Calu3 (cell line): ENCODE results near the gene NPAS3. TPM values are rescaled to one million over a fixed set of nuclear protein-coding genes. Genes with fewer than 3 reads are reported as not detected.

Experiments used
- BruUV-seq: library from RNA; stranded (reverse); fragments of 400-500 nt; replicated peaks from 2 replicates; lab custom pipeline; 2021; lab: Mats Ljungman, UMichigan
- CTCF ChIA-PET: fragments of 300-600 bp; sonication (Branson Sonifier 250); formaldehyde crosslinking; loops from one replicate; lab custom pipeline; 2022; ENCODE audit warnings: antibody characterized with exemption; lab: Charles Lee
- DNase-seq: peaks from one replicate; pipeline ENCODE4 v3.0.0; 2022
- H3K27ac Mint-ChIP-seq: one replicate; pipeline ENCODE4 v1.8.0; 2022; ENCODE audit warnings: mixed read lengths; ENCODE audit not compliant: unreplicated experiment
- H3K27me3 Mint-ChIP-seq: one replicate; pipeline ENCODE4 v1.8.0; 2022; ENCODE audit warnings: mixed read lengths; ENCODE audit not compliant: unreplicated experiment
- H3K36me3 Mint-ChIP-seq: one replicate; pipeline ENCODE4 v1.8.0; 2022; ENCODE audit warnings: mild to moderate bottlenecking, moderate library complexity, mixed read lengths; ENCODE audit not compliant: insufficient read depth, unreplicated experiment
- H3K4me1 Mint-ChIP-seq: one replicate; pipeline ENCODE4 v1.8.0; 2022; ENCODE audit warnings: mild to moderate bottlenecking, low read depth, mixed read lengths; ENCODE audit not compliant: unreplicated experiment
- H3K4me3 Mint-ChIP-seq: one replicate; pipeline ENCODE4 v1.8.0; 2022; ENCODE audit warnings: mild to moderate bottlenecking, low read depth, moderate library complexity, mixed read lengths; ENCODE audit not compliant: unreplicated experiment
- H3K9me3 Mint-ChIP-seq: one replicate; pipeline ENCODE4 v1.8.0; 2022; ENCODE audit warnings: low read depth, mixed read lengths; ENCODE audit not compliant: unreplicated experiment
- CTCF ChIP-seq: fragments of 200-600 bp; IDR thresholded peaks from one replicate; pipeline ENCODE4 v1.8.0; 2022; ENCODE audit warnings: antibody characterized with exemption; ENCODE audit not compliant: unreplicated experiment
- intact Hi-C: fragments of 100-400 bp; cut with micrococcal nuclease; formaldehyde crosslinking; loops from one replicate; pipeline ENCODE4 v1.10.0; 2022; ENCODE audit not compliant: unreplicated experiment
- total RNA-seq: library from RNA; stranded (reverse); gene quantifications from 2 replicates; pipeline ENCODE4 v1.2.3, GENCODE V29; 2022

Gene NPAS3
- total RNA-seq, 1 experiment from 2014 or later = not detected

- TF ChIP-seq CTCF = no peak
- CTCF ChIA-PET = no interaction called here
- peaks cover 4% of the 10 kb centered on the region for H3K27me3 Mint-ChIP-seq
- H3K27ac Mint-ChIP-seq = no peak overlapping the region
- H3K4me3 Mint-ChIP-seq = no peak overlapping the region
- no peak for DNase-seq
- no TSS peak for BruUV-seq
- intact Hi-C loops = no loop called here
- no peaks in the 10 kb centered on the region for H3K4me1 Mint-ChIP-seq
- H3K36me3 Mint-ChIP-seq = no peaks in the 10 kb centered on the region
- H3K9me3 Mint-ChIP-seq = no peaks in the 10 kb centered on the region
Observed at GRCh38 chr14:33348510-33348909, 409.8 kb downstream of the NPAS3 start.

GRCh38 chr14:33349871-33350270, 411.2 kb downstream of the NPAS3 start:
- TF ChIP-seq CTCF = no peak
- CTCF ChIA-PET = no interaction called here
- no peak for DNase-seq

GRCh38 chr14:33350366-33350990, 411.8 kb downstream of the NPAS3 start:
- CTCF ChIA-PET = no interaction called here

More at GRCh38 chr14:33349871-33350270, 411.2 kb downstream of the NPAS3 start:
- H3K4me3 Mint-ChIP-seq = no peak overlapping the region
- no peaks in the 10 kb centered on the region for H3K36me3 Mint-ChIP-seq
- no peaks in the 10 kb centered on the region for H3K9me3 Mint-ChIP-seq
- BruUV-seq = no TSS peak
- H3K27me3 Mint-ChIP-seq = peaks cover 14% of the 10 kb centered on the region
- H3K27ac Mint-ChIP-seq = no peak overlapping the region
- no peaks in the 10 kb centered on the region for H3K4me1 Mint-ChIP-seq
- intact Hi-C loops = no loop called here

GRCh38 chr14:33352821-33353220, 414.1 kb downstream of the NPAS3 start:
- Mint-ChIP-seq H3K36me3 (no peaks in the 10 kb centered on the region), H3K9me3 (no peaks in the 10 kb centered on the region), H3K27ac (no peak overlapping the region), H3K4me1 (no peaks in the 10 kb centered on the region), H3K4me3 (no peak overlapping the region), H3K27me3 (peaks cover 29% of the 10 kb centered on the region)
- no peak for TF ChIP-seq CTCF
- no TSS peak for BruUV-seq
- DNase-seq = no peak
- intact Hi-C loops = no loop called here
- CTCF ChIA-PET = no interaction called here

More at GRCh38 chr14:33350366-33350990, 411.8 kb downstream of the NPAS3 start:
- H3K9me3 Mint-ChIP-seq = no peaks in the 10 kb centered on the region
- no peak overlapping the region for H3K27ac Mint-ChIP-seq
- no peaks in the 10 kb centered on the region for H3K4me1 Mint-ChIP-seq
- BruUV-seq = no TSS peak
- no peaks in the 10 kb centered on the region for H3K36me3 Mint-ChIP-seq
- H3K27me3 Mint-ChIP-seq = peaks cover 20% of the 10 kb centered on the region
- intact Hi-C loops = no loop called here
- no peak overlapping the region for H3K4me3 Mint-ChIP-seq
- no peak for TF ChIP-seq CTCF
- DNase-seq = no peak
